ENCODE measurements around the gene SUSD1.

SUSD1 gene

DNA sequence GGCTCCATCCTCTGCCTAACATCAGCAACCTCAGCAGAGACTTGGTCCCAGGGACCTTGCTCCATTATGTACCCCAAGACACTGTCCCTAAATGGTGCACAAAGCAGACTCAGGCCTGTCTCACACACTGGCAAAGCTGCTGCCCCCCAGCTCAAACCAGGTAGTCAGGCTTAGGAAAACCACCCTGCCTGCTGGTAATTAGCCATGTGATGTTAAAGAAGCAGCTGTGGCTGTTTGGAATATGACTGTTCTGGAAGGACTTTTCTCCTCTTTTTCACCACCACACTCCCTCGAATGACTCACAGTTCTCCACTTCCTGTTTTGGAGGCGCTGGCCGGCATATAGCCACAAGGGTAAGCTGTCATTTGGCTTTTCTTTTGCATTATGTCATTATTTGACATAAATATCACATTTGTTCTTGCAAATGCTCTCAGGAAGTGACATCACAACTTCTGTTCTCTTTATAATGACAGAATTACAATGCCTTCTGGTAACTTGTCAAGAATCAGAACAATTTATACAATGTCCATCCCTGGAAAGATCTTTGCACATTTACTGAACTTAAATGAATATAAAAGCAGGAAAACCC lies 113.9 kb downstream of the SUSD1 start:
- H3K4me3 ChIP-seq (ENCODE audit: low read depth, low read length): no peak overlapping the region
- TF ChIP-seq, protein P1, sequence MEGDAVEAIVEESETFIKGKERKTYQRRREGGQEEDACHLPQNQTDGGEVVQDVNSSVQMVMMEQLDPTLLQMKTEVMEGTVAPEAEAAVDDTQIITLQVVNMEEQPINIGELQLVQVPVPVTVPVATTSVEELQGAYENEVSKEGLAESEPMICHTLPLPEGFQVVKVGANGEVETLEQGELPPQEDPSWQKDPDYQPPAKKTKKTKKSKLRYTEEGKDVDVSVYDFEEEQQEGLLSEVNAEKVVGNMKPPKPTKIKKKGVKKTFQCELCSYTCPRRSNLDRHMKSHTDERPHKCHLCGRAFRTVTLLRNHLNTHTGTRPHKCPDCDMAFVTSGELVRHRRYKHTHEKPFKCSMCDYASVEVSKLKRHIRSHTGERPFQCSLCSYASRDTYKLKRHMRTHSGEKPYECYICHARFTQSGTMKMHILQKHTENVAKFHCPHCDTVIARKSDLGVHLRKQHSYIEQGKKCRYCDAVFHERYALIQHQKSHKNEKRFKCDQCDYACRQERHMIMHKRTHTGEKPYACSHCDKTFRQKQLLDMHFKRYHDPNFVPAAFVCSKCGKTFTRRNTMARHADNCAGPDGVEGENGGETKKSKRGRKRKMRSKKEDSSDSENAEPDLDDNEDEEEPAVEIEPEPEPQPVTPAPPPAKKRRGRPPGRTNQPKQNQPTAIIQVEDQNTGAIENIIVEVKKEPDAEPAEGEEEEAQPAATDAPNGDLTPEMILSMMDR (IDR thresholded peaks at IDR 0.05; ENCODE audit: control insufficient read depth, extremely low read depth, insufficient read depth): no peak
- DNase-seq (ENCODE audit: low read depth): no peak

DNA sequence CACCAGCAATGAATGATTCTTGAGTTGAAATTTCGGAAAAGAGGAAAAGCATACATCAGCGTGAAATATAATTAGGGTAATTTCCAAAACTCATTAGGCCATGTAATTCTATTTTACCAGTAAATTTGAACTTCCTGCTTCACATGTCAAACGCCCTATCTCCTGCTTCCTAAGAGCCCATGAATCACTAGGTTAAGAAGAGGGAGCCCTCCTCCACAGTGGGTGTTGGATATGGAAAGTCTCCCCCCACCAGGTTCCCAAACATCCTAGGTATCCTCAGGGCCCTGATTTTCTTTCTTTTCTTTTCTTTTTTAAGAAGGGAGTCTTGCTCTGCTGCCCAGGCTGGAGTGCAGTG lies 115.2 kb downstream of the SUSD1 start:
- DNase-seq (ENCODE audit: low read depth): no peak
- TF ChIP-seq, protein P1 (IDR thresholded peaks at IDR 0.05; ENCODE audit: control insufficient read depth, extremely low read depth, insufficient read depth): no peak
- no peak overlapping the region for H3K4me3 ChIP-seq (ENCODE audit: low read depth, low read length)

DNA sequence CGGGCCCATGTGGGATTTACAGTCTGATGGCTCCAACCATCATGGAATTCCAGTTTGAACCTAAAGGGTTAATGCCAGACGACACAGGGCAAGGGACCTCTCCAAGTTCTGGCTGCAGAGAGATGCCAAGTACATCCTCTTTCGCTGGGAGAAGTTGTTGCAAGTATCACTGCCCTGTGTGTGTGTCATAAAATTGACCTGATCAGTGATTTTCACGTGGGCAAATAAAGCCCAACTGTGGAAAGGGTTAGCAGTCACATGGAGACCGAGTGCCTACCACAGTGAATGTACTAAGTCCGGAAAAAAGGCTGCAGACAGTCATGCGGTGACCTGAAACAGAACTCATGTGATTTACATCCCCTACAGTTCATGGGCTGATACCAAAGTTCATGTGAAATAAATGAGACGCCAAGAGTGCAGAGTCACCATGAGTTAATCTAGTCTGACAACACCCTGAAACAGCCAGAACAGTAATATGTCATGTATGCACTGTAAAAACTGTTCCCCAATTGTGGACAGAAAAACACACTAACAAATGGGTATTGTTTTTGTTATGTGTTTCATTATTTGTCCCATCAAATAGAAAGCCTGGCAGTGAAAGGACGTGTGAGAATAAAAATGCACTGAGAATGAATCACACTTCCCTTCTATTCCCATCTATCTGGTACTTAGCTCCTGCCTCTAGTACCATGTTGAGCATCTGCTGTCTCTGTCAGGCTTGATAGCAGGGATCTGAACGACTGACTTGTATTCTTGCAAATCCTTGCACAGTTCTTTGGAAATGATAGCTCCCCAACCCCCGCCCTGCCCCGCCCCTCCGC lies 115.7 kb downstream of the SUSD1 start:
- no peak for DNase-seq (ENCODE audit: low read depth)
- TF ChIP-seq, protein P1 (IDR thresholded peaks at IDR 0.05; ENCODE audit: control insufficient read depth, extremely low read depth, insufficient read depth): no peak
- no peak overlapping the region for H3K4me3 ChIP-seq (ENCODE audit: low read depth, low read length)

DNA sequence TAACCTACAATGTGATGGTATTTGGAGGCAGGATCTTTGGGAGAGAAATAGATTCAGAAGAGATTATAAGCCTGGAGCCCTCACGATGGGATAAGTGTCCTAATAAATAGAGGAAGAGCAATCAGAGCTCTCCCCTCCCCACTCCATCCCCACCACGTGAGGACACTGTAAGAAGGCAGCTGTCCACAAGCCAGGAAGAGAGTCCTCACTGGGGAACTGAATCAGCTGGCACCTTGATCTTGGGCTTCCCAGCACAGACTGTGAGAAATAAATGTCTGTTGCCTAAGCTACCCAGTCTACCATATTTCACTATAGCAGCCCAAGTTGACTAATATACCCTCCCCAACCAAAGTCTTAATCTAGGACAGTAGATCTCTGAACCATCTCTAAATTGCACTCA lies 118.1 kb downstream of the SUSD1 start:
- no peak overlapping the region for H3K4me3 ChIP-seq (ENCODE audit: low read depth, low read length)
- DNase-seq (ENCODE audit: low read depth): no peak
- TF ChIP-seq, protein P1 (IDR thresholded peaks at IDR 0.05; ENCODE audit: control insufficient read depth, extremely low read depth, insufficient read depth): no peak

DNA sequence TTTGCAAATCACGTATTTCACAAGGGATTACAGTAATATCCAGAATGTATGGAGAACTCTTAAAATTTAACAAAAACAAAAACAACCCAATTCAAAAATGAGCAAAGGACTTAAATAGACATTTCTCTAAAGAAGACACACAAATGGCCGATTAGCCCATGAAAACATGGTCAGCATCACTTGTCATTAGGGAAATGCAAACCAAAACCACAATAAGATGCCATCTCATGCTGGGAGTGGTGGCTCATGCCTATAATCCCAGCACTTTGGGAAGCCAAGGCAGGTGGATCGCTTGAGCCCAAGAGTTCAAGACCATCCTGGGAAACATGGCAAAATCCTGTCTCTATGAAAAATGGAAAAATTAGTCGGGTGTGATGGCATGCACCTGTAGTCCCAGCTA lies 120.2 kb downstream of the SUSD1 start:
- TF ChIP-seq, protein P1 (IDR thresholded peaks at IDR 0.05; ENCODE audit: control insufficient read depth, extremely low read depth, insufficient read depth): no peak
- no peak for DNase-seq (ENCODE audit: low read depth)

DNA sequence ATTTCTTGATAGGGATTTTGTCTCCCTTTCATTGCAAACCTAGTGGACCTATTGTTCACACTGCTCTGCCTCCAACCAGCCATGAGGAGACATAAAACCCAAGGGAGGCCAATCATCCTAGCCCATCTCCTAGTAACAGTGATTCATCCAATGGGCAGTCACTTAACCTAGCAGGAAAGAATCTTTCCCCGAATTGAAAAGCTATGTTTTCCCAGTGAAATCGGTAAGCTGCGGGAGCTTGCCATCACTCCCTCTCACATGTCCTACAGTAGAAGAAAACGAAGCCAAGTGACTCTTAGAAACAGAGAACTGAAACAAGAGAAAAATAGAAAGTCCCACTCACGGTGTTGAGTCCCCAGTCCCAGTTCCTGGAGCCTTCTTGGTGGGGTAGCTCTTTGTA lies 123.3 kb downstream of the SUSD1 start:
- DNase-seq (ENCODE audit: low read depth): no peak
- H3K4me3 ChIP-seq (ENCODE audit: low read depth, low read length): no peak overlapping the region
- TF ChIP-seq, protein P1 (IDR thresholded peaks at IDR 0.05; ENCODE audit: control insufficient read depth, extremely low read depth, insufficient read depth): no peak

More for the DNA sequence above, 120.2 kb downstream of the SUSD1 start:
- no peak overlapping the region for H3K4me3 ChIP-seq (ENCODE audit: low read depth, low read length)
